Activated CD8-positive, alpha-beta memory T cell treated with anti-CD3 and anti-CD28 coated beads for 1 hour (primary cell): Measurements from ENCODE around the gene PCIF1.
"Not testable (repeated sequence)": the region's sequence is repeated elsewhere in the genome, so short reads cannot be mapped to it uniquely, and the experiment has no call there.

Experiments
- DNase-seq, 2 donors: peaks; one replicate each; pipeline ENCODE4 v3.0.0-alpha.2; 2020; ENCODE audit warnings: low read depth in 1 of 2; ENCODE audit errors: extremely low read depth in 1 of 2

PCIF1 gene

DNA sequence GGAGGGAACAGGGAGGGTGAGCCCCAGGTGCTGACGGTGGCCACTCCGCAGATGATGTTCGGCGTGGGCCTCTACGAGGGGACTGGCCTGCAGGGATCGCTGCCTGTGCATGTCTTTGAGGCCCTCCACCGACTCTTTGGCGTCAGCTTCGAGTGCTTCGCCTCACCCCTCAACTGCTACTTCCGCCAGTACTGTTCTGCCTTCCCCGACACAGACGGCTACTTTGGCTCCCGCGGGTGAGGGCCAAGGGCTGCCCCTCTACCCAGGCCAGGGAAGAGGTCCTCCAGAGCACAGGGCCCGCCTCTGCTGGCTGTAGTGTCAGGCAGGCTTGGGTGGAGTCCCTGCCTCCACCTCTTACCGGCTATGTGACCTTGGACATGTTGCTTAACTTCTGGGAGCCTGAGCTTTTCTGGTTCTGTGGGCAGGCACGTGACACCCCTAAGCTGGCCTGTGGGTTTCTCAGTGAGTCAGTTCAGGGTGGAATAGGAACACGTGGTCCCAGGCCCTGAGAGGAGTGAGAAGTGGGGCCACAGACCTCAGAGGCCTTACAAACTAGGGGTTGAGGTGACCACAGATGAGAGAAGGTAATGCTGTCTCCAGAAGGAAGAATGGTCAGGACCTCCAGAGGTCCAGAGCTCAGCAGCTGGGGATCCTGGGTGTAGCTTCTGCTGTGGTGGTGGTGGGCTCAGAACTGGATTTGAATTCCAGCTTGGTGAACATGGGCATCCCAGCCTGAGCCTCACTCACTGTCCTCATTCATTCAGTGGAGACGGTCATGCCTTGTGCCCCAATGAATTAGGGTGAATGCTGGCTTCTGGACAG, 11.9 kb downstream of the PCIF1 start:
- peak in 1 of 2 donors; percentile 34 for DNase-seq

DNA sequence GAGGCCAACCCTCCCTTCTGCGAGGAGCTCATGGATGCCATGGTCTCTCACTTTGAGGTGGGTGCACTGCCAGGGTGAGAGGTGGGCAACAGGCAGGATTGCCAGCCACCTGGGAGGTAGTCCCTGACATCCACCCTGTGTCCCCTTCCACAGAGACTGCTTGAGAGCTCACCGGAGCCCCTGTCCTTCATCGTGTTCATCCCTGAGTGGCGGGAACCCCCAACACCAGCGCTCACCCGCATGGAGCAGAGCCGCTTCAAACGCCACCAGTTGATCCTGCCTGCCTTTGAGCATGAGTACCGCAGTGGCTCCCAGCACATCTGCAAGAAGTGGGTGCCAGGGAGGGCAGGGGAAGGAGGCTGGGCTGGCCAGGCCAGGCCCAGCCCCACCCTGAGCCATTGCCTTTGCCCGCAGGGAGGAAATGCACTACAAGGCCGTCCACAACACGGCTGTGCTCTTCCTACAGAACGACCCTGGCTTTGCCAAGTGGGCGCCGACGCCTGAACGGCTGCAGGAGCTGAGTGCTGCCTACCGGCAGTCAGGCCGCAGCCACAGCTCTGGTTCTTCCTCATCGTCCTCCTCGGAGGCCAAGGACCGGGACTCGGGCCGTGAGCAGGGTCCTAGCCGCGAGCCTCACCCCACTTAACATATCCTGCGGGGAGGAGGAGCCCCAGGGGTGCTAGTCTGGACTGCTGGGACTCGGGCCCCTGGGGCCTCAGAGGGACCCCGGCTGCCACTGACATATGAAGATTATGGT, 12.8 kb downstream of the PCIF1 start:
- no peak for DNase-seq

DNA sequence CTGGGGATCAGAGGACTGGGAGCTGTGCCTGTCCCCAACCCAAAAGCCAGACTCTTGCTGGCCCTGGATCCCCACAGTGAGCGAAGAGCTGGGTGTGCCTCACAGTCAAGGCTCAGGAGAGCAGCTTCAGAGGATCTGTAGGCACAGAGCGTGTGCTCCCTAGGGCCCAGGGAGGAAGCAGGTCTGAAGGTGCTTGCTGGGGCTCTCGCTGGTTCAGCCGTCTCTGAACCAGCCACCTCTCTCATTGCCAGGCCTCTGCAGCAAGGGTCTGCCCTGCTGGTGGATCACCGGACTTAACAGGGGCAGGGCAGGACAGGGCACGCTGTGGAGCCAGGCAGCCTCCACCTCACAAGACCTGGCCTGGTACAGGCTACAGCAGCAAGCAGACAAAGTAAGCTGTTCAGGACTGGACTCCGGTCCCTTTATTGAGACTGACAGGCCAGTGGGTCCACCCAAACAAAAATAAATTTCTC, 13.8 kb downstream of the PCIF1 start:
- DNase-seq, result no peak

DNA sequence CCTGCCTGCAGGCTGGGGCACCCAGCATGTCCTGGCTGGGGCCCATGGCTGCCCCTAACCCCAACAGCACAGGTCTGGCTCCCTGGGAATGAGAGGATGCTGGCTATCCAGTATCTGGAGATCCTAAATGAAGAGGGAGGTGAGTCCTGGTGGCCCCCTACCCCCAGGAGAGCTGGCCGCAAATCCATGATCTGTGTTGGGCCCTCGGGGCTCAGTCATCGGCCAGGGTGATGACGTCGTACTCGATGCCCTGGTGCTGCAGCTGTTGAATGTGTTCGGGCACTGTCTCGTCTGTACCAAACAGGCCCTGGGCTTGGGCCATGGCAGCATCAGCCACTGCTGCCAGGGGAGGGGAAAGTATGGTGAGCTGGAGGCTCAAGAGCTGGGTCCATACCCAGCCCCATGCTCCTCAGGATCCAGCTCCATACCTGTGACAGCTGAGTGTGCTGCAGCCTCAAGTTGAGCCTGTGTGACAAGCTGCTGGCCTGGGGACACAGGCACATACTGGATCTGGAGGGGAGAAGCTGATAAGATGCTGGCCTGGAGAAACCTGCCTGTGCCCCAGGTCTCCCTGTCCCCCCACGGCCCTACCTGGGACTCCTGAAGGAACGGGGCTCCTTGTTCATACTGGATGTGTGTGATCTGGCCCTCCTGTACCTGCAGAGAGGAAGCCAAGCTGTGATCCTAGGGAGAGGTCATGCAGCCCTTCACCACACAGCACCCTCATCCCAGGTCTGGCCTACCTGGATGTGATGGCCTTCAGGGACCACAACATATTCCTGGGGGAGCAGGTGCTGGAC, 14.5 kb downstream of the PCIF1 start:
- no peak for DNase-seq

DNA sequence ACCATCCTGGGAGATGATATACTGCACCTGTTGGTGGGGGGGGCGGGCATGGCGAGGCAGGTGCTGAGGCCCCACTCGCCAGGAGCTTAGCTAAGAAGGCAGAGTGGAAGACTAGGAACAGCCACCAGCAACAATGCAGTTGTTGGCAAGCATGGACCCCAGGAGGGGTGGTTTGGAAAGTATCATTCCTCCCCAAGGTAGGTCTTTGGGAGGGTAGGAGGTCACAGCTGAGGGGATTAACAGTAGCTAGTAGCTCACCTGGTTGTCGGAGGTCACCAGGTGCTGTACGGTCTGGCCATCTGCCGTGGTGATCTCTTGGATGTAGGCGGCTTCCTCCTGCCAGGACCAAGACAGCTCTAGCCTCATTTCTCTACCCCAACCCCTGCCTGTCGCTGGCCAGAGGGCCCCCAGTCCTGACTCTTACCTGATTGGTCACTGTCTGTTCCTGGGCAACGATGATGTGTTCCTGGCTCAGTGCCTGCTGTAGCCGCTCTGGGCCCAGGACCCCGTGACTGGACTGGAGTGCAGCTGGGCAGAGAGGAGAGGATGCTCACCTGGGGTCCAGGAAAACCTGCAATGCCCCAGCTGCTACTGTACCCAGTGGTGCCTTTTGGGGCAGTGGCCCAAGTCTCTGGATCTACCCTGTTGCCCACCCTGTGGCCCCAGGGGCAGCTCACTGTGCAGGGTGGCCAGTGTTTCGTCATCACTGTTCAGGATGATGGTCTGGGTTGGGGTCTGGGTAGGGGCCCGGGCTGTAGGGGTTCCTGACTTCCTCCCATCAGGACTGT, 15.3 kb downstream of the PCIF1 start:
- no peak for DNase-seq

DNA sequence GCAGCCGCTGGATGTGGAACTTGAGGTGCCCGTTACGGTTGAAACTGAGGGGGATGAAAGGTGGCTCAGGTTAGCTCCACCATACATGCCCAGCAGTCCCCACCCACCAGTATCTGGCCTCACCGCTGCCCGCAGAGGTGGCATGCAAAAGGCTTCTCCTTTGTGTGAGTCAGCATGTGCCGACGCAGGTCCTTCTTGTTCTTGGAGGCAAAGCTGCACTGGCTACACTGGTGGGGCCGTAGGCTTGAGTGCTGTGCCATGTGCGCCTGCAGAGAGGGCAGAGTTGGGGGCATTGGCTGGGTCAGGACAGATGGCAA, 15.8 kb downstream of the PCIF1 start:
- DNase-seq, result no peak

DNA sequence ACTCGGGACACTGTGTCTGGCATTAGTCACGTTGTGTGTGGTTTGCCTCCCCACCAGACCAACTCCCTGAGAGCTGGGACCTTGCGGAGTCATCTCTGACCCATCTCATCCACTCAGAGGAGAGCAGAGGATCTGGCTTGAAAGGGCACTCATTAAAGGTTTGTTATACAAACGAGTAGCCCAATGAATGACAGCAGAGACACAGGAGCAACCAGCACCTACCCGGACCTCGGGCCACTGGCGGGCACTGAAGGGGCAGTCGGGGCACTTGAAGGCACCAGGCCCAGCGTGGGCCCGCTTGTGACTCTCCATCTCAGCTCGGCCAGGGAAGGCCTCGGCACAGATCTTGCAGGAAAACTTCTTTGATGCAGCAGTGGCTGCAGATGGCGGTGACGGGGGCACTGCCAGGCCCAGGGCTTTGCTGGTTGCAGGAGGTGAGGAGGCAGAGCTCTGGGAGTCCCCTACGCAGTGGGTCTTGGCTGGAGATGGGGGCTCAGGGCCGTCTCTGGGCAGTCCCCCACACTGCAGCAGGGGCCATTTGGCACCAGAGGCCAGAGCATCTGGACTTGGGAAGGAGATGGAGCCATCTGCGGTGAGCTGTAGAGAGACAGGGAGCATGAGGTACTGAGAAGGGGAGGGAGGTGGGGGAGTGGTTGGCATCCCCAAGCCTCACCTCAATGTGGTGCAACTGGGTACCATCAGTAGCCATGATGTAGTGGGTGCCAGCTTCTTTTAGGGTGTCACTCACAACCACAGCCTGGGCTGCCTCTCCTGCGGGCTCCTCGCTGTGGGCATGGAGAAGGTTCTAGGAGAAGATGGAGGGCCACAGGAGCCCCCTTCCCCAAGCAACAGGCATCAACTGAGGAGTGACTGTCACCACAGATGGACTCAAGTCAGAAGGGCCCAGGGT, 17.7 kb downstream of the PCIF1 start:
- no peak for DNase-seq

DNA sequence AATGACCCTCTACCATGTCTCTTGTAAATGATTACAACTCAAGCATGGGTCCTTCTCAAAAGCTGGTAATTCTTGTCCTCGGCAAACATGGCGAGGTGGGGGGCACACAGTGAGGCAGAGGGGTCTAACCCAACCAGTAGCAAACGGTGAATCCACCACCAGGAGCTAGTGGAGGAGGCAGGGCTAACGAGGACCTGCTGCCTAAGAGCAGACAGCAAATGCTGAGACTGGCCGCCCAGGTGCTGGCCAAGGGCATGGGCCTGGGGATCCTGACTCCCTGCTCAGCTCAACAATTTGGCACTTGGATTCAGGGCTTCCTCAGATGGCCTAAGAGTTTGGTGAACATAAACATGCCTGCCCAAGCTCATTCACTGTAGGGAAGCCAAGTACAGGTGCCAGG, 18.4 kb downstream of the PCIF1 start:
- no peak for DNase-seq

DNA sequence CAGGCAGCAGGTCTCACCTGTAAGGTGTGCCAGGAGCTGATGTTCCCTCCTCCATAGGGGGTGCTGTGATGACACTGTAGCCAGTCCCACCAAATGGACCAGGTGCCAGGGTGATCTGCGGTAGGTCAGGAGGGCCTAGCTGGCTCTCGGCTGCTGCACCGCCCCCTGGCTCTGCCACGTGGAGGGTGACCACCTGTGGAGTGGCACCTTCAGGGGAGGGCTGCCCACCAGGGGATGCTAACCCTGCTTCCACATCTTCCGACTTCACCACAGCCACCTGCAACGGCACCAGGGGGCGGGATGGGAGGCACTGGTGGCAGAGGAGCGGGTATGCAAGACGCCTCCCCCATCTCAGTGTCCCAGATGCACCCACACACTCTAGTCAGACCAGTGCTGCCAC, 19.2 kb downstream of the PCIF1 start:
- no peak for DNase-seq

DNA sequence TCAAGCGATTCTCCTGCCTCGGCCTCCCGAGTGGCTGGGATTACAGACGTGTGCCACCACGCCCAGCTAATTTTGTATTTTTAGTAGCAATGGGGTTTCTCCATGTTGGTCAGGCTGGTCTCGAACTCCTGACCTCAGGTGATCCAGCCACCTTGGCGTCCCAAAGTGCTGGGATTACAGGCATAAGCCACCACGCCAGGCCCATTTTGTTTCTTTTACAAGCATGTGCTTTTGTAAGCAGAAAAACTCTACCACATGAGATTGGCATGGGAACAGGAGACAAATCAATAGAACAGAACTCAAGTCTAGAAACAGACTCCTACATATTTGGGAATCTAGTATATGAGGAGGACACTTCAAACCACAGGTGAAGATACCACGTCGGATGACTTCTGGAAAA, 21.8 kb downstream of the PCIF1 start:
- DNase-seq, result not testable (repeated sequence)

DNA sequence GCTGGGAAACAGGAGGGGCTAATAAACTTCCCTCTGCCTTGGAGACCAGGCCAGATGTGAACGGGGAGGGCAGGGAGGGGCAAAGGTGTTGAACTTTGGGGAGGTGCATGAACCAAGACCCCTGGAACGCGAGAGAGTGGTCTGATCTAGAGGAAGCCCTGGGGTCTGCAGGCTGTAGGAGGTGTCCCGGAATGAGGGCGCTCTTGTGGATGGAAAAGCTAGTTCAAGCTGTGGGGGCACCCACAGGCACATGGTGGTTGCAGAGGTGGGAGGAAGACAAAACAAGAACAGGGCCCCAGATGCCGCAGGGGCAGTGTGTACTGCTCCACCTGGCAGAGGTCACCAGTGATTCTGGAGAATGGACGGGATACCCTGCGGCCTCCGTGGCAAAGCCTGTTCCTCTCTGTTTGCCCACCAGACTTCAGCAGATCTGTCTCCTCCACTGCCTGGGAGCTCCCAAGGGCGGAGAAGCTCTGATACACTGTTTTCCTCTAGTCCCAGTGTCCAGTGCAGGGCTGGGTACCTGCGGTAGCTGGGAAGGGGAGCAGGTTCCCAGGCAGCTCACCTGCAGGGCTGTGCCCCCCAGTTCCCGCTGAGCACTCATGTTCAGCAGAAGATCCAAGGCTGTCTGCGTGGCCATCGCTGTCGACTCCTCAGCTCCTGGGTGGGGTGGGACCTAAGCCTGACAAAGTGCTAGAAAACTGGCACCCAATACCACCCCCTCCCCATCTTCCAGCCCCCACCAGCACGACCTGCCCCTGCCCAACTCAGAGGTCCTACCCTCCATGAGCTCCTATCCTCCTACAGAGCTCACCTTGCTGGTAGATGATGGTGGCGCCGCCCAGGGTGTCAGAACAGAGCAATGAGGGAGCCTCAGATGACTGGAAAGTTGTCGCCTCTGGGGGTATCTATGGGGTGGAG, 22.8 kb downstream of the PCIF1 start:
- DNase-seq, result no peak

DNA sequence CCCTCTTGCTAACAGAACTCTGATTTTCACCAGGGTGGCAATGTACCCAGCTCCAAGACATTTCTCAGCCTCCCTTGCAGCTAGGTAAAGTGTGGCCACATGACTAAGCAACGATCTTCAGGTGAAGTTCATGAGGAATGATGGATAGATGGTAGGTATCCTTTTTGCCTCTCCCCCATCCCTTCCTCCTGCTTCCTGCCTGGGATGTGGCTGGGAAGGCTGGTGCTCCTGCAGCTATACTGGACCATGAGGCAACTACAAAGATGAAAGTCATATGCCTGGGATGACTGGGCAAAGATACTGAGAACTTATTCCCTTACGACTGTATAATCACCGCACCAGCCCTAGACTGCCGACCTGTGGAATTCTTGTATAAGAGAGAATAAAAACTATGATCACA, 24.1 kb downstream of the PCIF1 start:
- no peak for DNase-seq

DNA sequence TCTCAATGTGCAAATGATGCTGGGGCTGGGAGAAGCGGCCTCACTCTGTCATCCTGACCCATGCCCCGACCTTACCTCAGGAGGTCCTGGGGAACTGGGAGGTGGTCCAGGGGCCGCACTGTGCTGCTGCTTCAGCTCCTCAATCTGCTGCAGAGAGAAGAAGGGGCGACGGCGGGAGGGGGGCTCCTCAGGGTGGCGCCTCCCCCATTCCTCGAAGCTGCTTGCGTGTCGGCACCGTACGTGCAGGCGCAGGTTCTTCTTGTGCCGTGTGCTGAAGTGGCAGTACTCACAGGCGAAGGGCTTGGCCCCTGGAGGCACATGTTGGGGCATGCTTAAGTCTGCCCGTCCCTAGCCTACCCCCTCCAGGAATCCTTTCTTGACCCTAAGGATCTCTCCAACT, 24.6 kb downstream of the PCIF1 start:
- no peak for DNase-seq

DNA sequence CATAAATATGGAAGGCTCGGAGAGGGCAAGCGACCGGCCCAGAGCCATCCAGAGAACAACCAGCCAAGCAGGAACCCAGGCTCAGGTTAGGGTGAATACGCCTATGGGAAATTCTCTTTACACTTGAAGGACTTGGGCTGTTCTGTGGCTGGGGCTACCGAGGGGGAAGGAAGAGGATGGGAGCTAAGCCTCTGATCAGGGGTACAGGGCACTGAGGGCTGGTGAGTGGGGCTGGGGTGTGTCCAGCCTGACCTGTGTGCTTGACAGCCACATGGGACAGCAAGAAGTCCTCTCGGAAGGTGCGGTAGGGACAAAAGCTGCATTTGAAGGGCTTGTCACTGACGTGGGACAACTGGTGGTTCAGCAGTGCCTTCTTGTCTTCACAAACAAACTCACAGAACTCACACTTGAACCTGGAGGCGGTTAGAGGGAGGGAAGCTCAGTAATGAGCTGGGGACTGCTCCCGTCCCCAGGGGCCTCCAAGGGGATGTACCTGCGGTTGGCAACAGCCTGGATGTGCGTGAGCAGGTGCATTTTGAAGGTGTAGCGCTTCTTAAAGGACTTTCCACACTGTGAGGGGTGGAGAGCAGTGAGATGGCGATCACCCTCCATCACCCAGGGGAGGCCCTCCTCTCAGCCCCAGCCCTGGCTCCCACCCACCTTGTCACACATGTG, 25.6 kb downstream of the PCIF1 start:
- DNase-seq, result no peak

DNA sequence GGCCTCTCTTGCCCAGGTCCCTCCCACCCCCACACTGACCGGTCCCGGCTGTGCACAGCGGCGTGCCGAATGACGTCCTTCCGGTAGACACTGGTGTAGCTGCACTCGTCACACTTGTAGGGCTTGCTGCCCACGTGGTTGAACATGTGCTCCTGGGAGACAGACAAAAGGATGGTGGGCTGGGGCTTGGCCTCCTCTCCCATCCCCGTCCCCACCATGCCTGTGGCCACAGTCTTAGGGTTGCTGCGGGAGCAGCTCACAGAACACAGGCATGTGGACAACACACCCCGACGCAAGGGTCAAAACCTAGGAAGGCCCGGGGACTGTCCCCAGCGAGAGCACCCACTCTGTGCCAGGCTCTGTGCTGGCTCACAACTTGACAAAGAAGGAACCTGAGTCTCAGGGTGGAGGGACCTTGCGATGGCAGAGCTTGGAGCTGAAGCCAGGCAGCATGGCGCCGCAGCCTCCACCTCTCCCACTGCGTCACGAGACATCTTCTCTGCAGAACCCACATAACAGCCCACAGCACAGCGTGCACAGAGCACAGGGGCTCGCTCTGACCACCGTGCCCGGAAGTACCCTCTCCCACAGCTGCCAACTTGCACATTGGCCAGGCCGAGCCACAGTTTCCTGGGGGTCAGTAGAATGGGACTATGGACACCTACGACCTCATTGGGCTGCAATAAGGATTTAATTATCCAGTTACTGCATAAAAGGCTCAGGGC, 27.7 kb downstream of the PCIF1 start:
- DNase-seq, result no peak

DNA sequence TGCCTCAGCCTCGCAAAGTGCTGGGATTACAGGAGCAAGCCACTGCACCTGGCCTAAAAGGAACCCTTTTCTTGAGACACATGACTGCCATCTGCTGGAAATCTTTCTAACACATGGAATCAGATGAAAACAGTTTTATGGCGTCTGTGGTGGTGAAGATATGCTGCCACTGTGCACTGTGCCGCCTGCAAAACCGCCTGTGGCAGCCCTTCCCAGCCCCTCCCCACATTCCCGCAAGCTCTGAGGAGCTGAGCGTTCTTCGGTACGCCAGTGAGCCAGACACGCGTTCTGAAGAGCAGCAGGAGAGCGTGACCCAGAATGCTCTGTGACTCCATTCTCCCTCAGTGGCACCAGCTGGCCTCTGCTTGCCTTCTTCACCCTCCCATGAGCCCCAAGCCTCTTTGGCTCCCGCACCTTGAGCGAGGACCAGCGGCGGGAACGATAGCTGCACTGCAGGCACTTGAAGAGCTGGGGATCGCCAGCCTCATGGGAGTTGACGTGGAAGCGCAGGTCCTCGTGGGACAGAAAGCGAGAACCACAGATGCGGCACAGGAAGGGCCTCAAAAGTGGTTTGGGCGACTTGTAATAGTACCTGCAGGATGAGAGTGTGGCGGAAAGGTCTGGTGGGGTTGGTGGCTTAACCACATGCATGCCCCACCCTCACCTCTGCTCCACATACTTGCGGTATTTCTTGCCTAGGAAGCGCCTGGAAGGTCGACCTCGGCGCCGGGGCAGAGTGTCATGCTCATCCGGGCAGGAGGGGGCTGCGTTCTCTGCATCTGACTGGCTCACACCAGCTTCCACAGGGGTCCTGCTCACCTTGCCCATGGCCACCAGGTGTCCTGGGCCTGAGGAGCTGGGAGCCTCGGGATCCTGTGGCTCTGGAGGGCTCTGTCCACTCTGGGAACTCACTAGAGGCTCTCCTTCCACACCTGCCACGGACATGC, 28.8 kb downstream of the PCIF1 start:
- no peak for DNase-seq
